ENCODE results near the gene CUL5.

Gene CUL5

DNA sequence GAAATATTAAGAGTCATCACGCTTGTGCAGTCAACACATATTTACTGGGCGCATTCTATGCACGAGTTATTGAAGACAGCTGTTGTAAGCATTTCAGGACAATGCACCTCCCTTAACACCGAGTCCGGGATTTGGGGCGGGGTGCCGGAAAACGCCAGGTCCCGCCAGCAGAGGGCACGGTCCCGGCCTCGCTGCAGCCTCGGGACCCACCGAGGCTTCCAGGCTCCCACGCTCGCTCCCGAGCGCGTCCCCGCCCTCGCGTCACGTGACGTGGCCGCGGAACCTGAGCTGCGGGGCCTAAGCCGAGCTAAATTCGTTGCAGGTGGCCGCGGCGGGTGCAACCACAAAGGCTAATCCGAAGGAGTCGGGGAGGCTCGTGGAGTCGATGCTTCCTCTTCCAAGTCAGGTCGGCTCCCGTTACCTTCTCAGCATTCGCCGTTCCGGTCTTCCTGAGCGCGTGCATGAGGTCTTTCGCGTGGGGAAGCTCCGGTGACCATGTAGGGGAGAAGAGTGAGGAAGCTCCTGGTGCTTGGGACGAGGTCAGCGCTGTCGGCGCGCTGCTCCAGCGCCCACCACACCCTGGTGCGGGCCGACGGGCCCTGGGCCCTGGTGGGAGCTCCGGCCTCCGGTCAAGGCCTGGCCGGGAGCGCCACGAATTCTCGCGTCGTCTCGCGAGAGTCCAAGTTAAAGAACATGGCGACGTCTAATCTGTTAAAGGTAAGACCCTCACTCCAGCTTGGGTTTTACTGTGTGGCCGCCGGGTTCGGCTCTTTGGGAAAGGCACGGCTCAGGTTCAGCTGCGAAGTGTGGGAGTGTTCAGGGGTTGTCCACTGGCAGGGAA lies at the start of gene CUL5:
Gene CUL5, plus strand, starts transcription at position 243 of the 841 bp plus-strand sequence. Its CDS starts 451 bp downstream, at position 694.
- DNase-seq (ENCODE audit: low read depth in 2 of 2): peak; percentile 83

DNA sequence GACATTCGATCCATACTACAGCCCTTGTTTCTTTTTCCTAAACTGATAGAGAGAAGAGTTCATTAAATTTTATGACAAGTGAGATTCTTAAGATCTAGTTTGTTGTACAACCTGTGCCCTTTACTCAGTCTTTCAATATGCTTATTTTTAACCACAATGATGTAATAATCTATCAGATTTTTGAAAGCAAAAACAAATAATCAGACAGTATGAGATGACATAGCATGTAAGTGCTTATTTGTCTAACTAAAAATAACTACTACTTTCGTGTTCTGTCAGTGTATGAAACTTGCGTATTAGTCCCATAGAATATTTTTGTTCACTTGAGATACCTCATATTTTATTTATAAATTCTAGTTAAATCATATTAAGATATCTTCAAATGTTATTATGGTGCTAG lies 47.2 kb upstream of the CUL5 start:
- DNase-seq (ENCODE audit: low read depth in 2 of 2): no peak

- no peak for DNase-seq (ENCODE audit: low read depth in 2 of 2)
Observed at GRCh38 chr11:107962181-107962580, 46.5 kb upstream of the CUL5 start.

DNA sequence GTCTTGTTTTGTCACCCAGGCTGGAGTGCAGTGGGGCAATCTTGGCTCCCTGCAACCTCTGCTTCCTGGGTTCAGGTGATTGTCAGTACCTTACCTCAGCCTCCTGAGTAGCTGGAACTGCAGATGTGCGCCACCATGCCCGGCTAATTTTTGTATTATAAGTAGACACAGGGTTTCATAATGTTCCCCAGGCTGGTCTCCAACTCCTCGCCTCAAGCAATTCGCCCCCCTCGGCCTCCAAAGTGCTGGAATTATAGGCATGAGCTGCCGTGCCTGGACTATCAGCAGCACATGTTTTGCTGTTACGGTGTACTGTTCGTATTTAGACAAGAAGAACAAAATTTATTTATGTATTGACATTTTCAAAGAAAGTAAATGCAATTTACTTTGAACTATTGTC lies 45.6 kb upstream of the CUL5 start:
- no peak for DNase-seq (ENCODE audit: low read depth in 2 of 2)

DNA sequence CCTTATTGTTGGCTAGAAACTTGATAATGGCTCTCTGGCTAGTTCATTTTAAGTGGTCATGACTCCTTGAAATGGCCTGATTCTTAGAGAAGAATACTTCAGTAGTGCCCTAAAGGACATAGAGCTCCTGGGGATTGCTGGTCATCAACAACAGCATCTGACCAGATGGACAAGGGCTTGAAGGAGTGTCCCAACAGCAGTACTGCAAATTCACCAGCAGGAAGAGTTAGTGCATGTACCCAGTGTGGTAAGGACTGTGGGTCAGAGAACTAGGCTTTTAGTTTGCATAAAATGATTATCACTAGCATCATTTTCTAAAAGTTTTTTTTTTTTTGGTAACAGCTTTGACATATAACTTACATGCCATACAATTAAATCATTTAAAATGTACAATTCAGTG lies 39.5 kb upstream of the CUL5 start:
- DNase-seq (ENCODE audit: low read depth in 2 of 2): no peak

DNA sequence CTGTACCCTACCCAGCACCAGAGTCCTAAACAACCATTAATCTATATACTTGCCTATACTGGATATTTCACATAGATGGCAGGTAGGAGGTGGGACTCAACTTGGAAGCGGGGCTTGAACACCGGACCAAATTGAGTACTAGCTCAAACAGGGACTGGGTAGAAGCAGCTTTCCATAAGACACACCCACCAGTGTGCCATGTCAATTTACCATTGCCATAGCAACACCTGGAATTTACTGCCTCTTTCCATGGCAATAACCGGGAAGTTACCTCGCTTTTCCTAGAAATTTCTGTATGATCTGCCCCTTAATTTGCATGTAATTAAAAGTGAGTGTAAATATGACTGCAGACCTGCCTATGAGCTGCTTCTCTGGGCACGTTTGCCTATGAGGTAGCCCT lies 38.6 kb upstream of the CUL5 start:
- DNase-seq (ENCODE audit: low read depth in 2 of 2): no peak

- no peak for DNase-seq (ENCODE audit: low read depth in 2 of 2)
Observed at GRCh38 chr11:107973641-107974040, 35.1 kb upstream of the CUL5 start.

- no peak for DNase-seq (ENCODE audit: low read depth in 2 of 2)
Observed at GRCh38 chr11:107988397-107989158, 20.1 kb upstream of the CUL5 start.

GRCh38 chr11:107991868-107992414 lies 16.8 kb upstream of the CUL5 start:
- DNase-seq (ENCODE audit: low read depth in 2 of 2): no peak

- no peak for DNase-seq (ENCODE audit: low read depth in 2 of 2)
Observed at GRCh38 chr11:107996006-107996776, 12.5 kb upstream of the CUL5 start.

DNA sequence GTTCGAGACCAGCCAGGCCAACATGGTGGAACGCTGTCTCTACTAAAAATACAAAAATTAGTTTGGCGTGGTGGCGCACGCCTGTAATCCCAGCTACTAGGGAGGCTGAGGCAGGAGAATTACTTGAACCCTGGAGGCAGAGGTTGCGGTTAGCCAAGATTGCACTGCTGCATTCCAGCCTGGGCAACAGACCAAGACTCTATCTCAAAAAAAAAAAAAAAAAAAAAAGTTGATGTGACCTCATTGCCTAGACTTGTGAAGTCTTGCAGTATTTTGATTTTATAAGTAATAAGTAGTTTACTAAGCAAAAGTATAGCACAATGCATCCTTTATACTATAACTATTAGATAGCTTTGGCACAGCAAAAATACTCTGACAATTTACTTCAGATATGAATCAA lies 9.9 kb upstream of the CUL5 start:
- DNase-seq (ENCODE audit: low read depth in 2 of 2): no peak

- peak; percentile 10 to 12 for DNase-seq (ENCODE audit: low read depth in 2 of 2)
Observed at GRCh38 chr11:107999759-108000455, 8.8 kb upstream of the CUL5 start.

GRCh38 chr11:108002476-108002875 lies 6.2 kb upstream of the CUL5 start:
- DNase-seq (ENCODE audit: low read depth in 2 of 2): no peak

DNA sequence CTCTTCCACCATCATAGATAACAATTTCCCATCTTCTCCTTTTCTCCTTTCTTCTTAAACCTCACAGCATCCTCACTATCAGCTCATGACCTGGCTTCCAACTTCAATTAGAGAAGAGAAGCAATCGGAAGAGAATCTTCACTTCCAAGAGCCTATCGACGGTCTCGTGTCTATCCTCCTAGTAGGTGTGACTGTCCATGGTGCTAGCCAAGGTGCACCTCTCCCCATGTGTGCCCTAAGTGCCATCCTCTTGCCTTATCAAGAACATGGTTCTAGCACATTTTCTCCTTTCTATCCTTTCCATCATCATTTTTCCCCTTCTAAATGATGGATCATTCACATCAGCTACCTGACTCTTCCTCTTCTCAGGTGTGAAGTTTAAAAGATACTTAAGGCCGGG lies 5.1 kb upstream of the CUL5 start:
- no peak for DNase-seq (ENCODE audit: low read depth in 2 of 2)

DNA sequence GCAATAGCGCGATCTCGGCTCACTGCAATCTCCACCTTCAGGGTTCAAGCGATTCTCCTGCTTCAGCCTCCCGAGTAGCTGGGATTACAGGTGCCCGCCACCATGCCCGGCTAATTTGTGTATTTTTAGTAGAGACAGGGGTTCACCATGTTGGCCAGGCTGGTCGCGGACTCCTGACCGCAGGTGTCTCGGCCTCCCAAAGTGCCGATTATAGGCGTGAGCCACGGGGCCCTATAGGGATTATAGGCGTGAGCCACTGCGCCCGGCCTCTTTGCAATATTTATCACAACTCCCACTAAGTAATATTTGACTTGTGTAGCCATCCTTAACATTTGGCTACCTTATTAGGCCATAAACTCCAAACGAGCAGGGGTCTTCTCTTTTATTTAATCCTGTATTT lies 879 bp upstream of the CUL5 start:
- DNase-seq (ENCODE audit: low read depth in 2 of 2): no peak

DNA sequence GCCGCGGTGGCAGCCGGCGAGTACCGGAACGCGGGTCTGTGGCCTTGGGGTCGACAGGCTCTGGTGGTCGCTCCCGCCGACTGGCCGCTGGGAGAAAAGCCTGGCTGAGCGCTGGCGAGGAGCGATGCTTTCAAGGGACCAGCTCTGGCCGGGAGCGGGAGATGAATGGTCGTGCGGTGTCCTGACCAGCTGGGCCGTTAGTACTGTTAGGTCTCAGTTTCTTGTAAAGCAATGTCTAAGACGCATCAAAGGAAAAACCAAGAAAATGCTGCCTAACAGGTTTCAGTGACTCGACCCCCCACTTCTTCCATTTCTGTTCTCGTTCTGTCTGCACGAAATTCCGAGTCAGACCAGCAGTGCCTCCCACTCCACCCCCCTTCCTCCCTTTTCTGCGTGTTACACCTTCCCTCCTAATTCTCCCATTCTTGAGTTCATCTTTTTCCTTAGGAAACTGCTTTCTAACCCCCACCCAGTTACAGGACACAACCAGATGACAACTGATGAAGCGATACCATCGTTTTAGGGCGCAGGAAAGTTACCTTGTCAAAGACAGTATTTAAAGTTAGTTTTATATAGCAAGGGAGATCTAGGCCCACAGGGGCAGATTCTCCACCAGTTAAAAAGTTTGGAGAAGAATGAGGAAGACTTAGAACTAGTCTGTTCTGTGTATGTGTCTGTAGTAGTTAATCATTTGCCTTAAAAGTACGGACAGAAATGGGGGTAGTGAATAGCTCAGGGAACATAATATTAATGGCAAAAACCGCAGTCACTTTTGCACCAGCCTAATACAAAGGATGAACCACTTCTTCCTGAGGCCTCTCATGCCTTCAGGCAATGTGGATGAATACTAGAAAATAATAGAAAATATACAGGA lies 1.0 kb downstream of the CUL5 start:
- no peak for DNase-seq (ENCODE audit: low read depth in 2 of 2)

- DNase-seq (ENCODE audit: low read depth in 2 of 2): no peak
Observed at GRCh38 chr11:108012139-108012725, 3.5 kb downstream of the CUL5 start.

GRCh38 chr11:108016647-108017046 lies 7.9 kb downstream of the CUL5 start:
- DNase-seq (ENCODE audit: low read depth in 2 of 2): no peak

DNA sequence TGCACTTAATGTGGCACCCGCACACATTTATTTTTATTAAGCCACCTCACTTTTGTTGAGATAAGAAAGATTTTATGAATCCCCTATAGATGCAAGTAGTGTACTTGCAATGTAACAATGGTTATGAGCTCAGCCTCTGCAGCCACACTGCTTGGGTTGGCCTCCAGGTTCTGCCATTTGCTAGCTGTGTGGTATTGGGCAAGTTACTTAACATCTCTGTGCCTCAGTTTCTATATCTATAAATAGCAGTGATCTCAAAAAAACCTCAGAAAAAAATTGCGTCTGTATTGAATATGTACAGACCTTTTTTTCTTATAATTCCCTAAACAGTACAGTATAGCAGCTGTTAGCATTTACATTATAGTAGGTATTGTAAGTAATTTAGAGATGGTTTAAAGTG lies 10.0 kb downstream of the CUL5 start:
- DNase-seq (ENCODE audit: low read depth in 2 of 2): no peak

Measured in stimulated activated CD8-positive, alpha-beta memory T cell treated with anti-CD3 and anti-CD28 coated beads, Interleukin-15, amount 100 ng/mL, for 48 hours (primary cell).